IMR-90 (cell line): ENCODE data around the gene BASP1. TPM values are rescaled to one million over a fixed set of nuclear protein-coding genes. Genes with fewer than 3 reads are reported as not detected.

ENCODE experiments used
- ATAC-seq: fragments of 200-7000 bp; cut with Tn5 transposase; 2 replicates; pipeline ENCODE4 v1.9.1; 2020; ENCODE audit warnings: low read depth, mild to moderate bottlenecking, moderate library complexity
- BruUV-seq: library from RNA; stranded (reverse); fragments of 400-500 nt; replicated peaks from 2 replicates; lab custom pipeline; 2021; lab: Mats Ljungman, UMichigan
- CTCF ChIA-PET: fragments of 300-600 bp; formaldehyde crosslinking; extraction: SDS; loops from one replicate; lab custom pipeline; 2021; ENCODE audit warnings: antibody characterized with exemption; lab: Yijun Ruan, JAX
- POLR2A ChIA-PET: fragments of 300-600 bp; sonication (Branson Sonifier 250); formaldehyde crosslinking; loops from one replicate; lab custom pipeline; 2022; ENCODE audit warnings: antibody characterized with exemption; ENCODE audit not compliant: unreplicated experiment; lab: Charles Lee
- DNase-seq: peaks from one replicate; pipeline ENCODE4 v3.0.0; 2013
- H2AFZ ChIP-seq: replicated peaks from 2 replicates; pipeline ENCODE3; 2013; ENCODE audit warnings: low read length, mild to moderate bottlenecking; ENCODE audit not compliant: poor library complexity
- H2AK5ac ChIP-seq: 2 replicates; pipeline ENCODE4 v1.6.1; 2013; ENCODE audit warnings: low read depth, low read length, inconsistent platforms
- H2AK9ac ChIP-seq: replicated peaks from 2 replicates; pipeline ENCODE3; 2013; ENCODE audit warnings: mild to moderate bottlenecking, low read depth, low read length, moderate library complexity; ENCODE audit not compliant: poor library complexity
- H2BK120ac ChIP-seq: 2 replicates; pipeline ENCODE4 v1.6.1; 2013; ENCODE audit warnings: low read depth, low read length, inconsistent platforms
- H2BK15ac ChIP-seq: 3 replicates; pipeline ENCODE4 v1.6.1; 2013; ENCODE audit warnings: low read depth, low read length, inconsistent platforms
- H2BK20ac ChIP-seq: 2 replicates; pipeline ENCODE4 v1.6.1; 2013; ENCODE audit warnings: low read depth, mild to moderate bottlenecking, inconsistent platforms, low read length, moderate library complexity
- H2BK5ac ChIP-seq: 2 replicates; pipeline ENCODE4 v1.6.1; 2013; ENCODE audit warnings: mild to moderate bottlenecking, low read depth, low read length, inconsistent platforms; ENCODE audit not compliant: poor library complexity, severe bottlenecking
- H3K14ac ChIP-seq: replicated peaks from 2 replicates; pipeline ENCODE4 v1.6.1; 2013; ENCODE audit warnings: low read depth, low read length, inconsistent platforms
- H3K18ac ChIP-seq: 2 replicates; pipeline ENCODE4 v1.6.1; 2013; ENCODE audit warnings: low read depth, low read length, control low read depth
- H3K23ac ChIP-seq: 2 replicates; pipeline ENCODE4 v1.6.1; 2013; ENCODE audit warnings: low read depth, low read length, inconsistent platforms
- H3K27ac ChIP-seq: 2 replicates; pipeline ENCODE4 v1.5.1; 2013; ENCODE audit warnings: mild to moderate bottlenecking, control low read depth, low read length; ENCODE audit not compliant: insufficient read depth
- H3K27me3 ChIP-seq: 2 replicates; pipeline ENCODE4 v1.6.1; 2013; ENCODE audit warnings: low read length; ENCODE audit not compliant: control insufficient read depth, insufficient read depth
- H3K36me3 ChIP-seq: 2 replicates; pipeline ENCODE4 v1.6.1; 2013; ENCODE audit warnings: low read length, mixed read lengths; ENCODE audit not compliant: control insufficient read depth, insufficient read depth
- H3K4ac ChIP-seq: 2 replicates; pipeline ENCODE4 v1.6.1; 2013; ENCODE audit warnings: low read depth, low read length, inconsistent platforms
- H3K4me1 ChIP-seq: 2 replicates; pipeline ENCODE4 v1.6.1; 2013; ENCODE audit warnings: low read length, mixed read lengths; ENCODE audit not compliant: control insufficient read depth, insufficient read depth
- H3K4me2 ChIP-seq: 2 replicates; pipeline ENCODE4 v1.6.1; 2013; ENCODE audit warnings: low read depth, mild to moderate bottlenecking, control low read depth, low read length, moderate library complexity
- H3K4me3 ChIP-seq: 2 replicates; pipeline ENCODE4 v1.5.1; 2013; ENCODE audit warnings: low read depth, mild to moderate bottlenecking, control low read depth, low read length, moderate library complexity; ENCODE audit not compliant: insufficient read depth
- H3K56ac ChIP-seq: 2 replicates; pipeline ENCODE4 v1.6.1; 2013; ENCODE audit warnings: low read length, inconsistent platforms; ENCODE audit not compliant: insufficient read depth; ENCODE audit errors: extremely low read depth
- H3K79me1 ChIP-seq, 2 experiments: 2 replicates each; pipeline ENCODE4 v1.6.1; 2013; ENCODE audit warnings: low read length in 2 of 2, inconsistent platforms in 1 of 2, low read depth in 1 of 2
- H3K9ac ChIP-seq: 2 replicates; pipeline ENCODE4 v1.6.1; 2013; ENCODE audit warnings: low read depth, low read length, control low read depth
- H3K9me1 ChIP-seq: 2 replicates; pipeline ENCODE4 v1.6.1; 2013; ENCODE audit warnings: low read length, inconsistent platforms; ENCODE audit not compliant: insufficient read depth
- H3K9me3 ChIP-seq: 2 replicates; pipeline ENCODE4 v1.6.1; 2013; ENCODE audit warnings: low read length; ENCODE audit not compliant: control insufficient read depth, insufficient read depth
- H4K20me1 ChIP-seq: 2 replicates; pipeline ENCODE4 v1.6.1; 2013; ENCODE audit warnings: low read length, inconsistent platforms; ENCODE audit not compliant: insufficient read depth
- H4K5ac ChIP-seq: 2 replicates; pipeline ENCODE4 v1.6.1; 2013; ENCODE audit warnings: mild to moderate bottlenecking, low read depth, low read length, control low read depth
- H4K8ac ChIP-seq, 2 experiments: 2 replicates each; pipeline ENCODE4 v1.6.1; 2013; ENCODE audit warnings: low read depth in 2 of 2, low read length in 2 of 2, control low read depth in 1 of 2, inconsistent platforms in 1 of 2
- H4K91ac ChIP-seq: 2 replicates; pipeline ENCODE4 v1.6.1; 2013; ENCODE audit warnings: low read depth, low read length, inconsistent platforms; ENCODE audit not compliant: insufficient read depth
- BHLHE40 ChIP-seq: fragments of 150-350 bp; IDR thresholded peaks from 2 replicates; pipeline ENCODE4 v1.6.1; 2016; ENCODE audit warnings: mild to moderate bottlenecking, low read depth, low read length
- MAFK ChIP-seq: IDR thresholded peaks from 2 replicates; pipeline ENCODE4 v1.6.1; 2012; ENCODE audit warnings: low read depth, low read length, improper control_type of control experiment
- WGBS, 2 experiments: methylation state at CpG; one replicate each; pipeline versions ENCODE4 v1.1.5 to v1.1.7; 2013; ENCODE audit warnings: missing lambda C conversion rate in 2 of 2; ENCODE audit not compliant: insufficient read length in 1 of 2; ENCODE audit errors: extremely low coverage in 2 of 2; 5-methylcytosine and 5-hydroxymethylcytosine counted together
- dilution Hi-C: fragments of 300-500 bp; cut with HindIII; formaldehyde crosslinking; loops from one replicate; pipeline ENCODE4 v1.14.3; 2018; ENCODE audit warnings: low sequenced_read_pairs; ENCODE audit not compliant: unreplicated experiment
- in situ Hi-C: fragments of 300-500 bp; cut with MboI; formaldehyde crosslinking; loops from 3 replicates; pipeline ENCODE4 v1.14.3; 2019; ENCODE audit warnings: low sequenced_read_pairs, inconsistent platforms, mixed read lengths
- intact Hi-C: fragments of 100-400 bp; cut with micrococcal nuclease; formaldehyde crosslinking; loops from 2 replicates; pipeline ENCODE4 v1.10.0; 2022
- polyA plus RNA-seq, 3 experiments: library from polyadenylated mRNA; depleted of rRNA; stranded (reverse); fragments of >200 nt; gene quantifications; 2 replicates each; pipeline ENCODE4 v1.2.3, GENCODE V29; 2012; ENCODE audit warnings: low replicate concordance in 1 of 3
- total RNA-seq: library from RNA; depleted of rRNA; stranded (reverse); fragments of >200 nt; gene quantifications from 2 replicates; pipeline ENCODE4 v1.2.3, GENCODE V29; 2012

BASP1 gene
- total and polyA plus RNA-seq, 2 of the 4 experiments (the other 2 are of a cell fraction) = 39.6 to 103 TPM

GRCh38 chr5:17261075-17261474 is 43.6 kb downstream of the BASP1 start:
- Histone ChIP-seq H3K4me3 (no peak overlapping the region), H4K8ac (no peak overlapping the region), H3K56ac (no peak overlapping the region), H3K18ac (no peak overlapping the region), H2BK120ac (no peak overlapping the region), H2AK5ac (no peak overlapping the region), H4K20me1 (peaks cover 82% of the 10 kb centered on the region), H3K79me1 (peaks cover 39 to 79% of the 10 kb centered on the region in 2 experiments), H2BK5ac (no peak overlapping the region), H3K4me1 (peaks cover 21% of the 10 kb centered on the region), H3K27ac (no peak overlapping the region), H3K36me3 (peaks cover 18% of the 10 kb centered on the region), H2BK20ac (no peak overlapping the region), H2BK15ac (no peak overlapping the region), H3K9me3 (no peaks in the 10 kb centered on the region), H2AK9ac (no peak overlapping the region), H3K27me3 (no peaks in the 10 kb centered on the region), H2AFZ (no peak overlapping the region), H3K4me2 (no peak overlapping the region), H3K9me1 (peaks cover 12% of the 10 kb centered on the region), H3K4ac (no peak overlapping the region), H3K9ac (no peak overlapping the region), H4K91ac (no peak overlapping the region), H4K5ac (no peak overlapping the region), H3K23ac (no peak overlapping the region), H3K14ac (no peak overlapping the region)
- no TSS peak for BruUV-seq
- DNase-seq (no peak), ATAC-seq (no peak)
- ChIA-PET POLR2A (no interaction called here), CTCF (no interaction called here)
- no CpG with 5 or more reads among the region's 3 CpGs for WGBS, 2 experiments
- TF ChIP-seq BHLHE40 (no peak), MAFK (peak; percentile 93)
- in situ Hi-C loops = no loop called here
- dilution Hi-C loops = no loop called here
- intact Hi-C loops = no loop called here
